SK-N-MC (cell line): ENCODE data around the gene FOXD4L3.
"Not testable (repeated sequence)": the region's sequence is repeated elsewhere in the genome, so short reads cannot be mapped to it uniquely, and the experiment has no call there.

ENCODE experiments used
- EZH2 ChIP-seq: fragments of 200-600 bp; sonication (generic); IDR thresholded peaks from one replicate; pipeline ENCODE4 v1.6.1; 2017; ENCODE audit warnings: antibody characterized with exemption
- FOXP2 ChIP-seq: optimal IDR thresholded peaks from 2 replicates; pipeline ENCODE3; 2011; ENCODE audit warnings: mild to moderate bottlenecking, moderate library complexity; ENCODE audit not compliant: insufficient read depth; ENCODE audit errors: extremely low read length, control extremely low read depth
- POLR2AphosphoS5 ChIP-seq: IDR thresholded peaks from 2 replicates; pipeline ENCODE4 v1.6.1; 2012; ENCODE audit warnings: mild to moderate bottlenecking, low read depth, low read length, borderline replicate concordance

- not testable (repeated sequence) for TF ChIP-seq FOXP2, EZH2, POLR2AphosphoS5
Observed at GRCh38 chr9:68311208-68311607, 8.5 kb downstream of the FOXD4L3 start.
